HG02943 (cell line): Measurements from ENCODE around the gene TMEM150B.
A peak's percentile ranks its signal among the peaks of the same experiment; 100 is the strongest.

Experiments
- ATAC-seq: cut with Tn5 transposase; IDR thresholded peaks from one replicate; pipeline ENCODE4 v1.9.1; 2021; ENCODE audit warnings: mild to moderate bottlenecking, low read depth, moderate library complexity; ENCODE audit not compliant: unreplicated experiment

TMEM150B gene

DNA sequence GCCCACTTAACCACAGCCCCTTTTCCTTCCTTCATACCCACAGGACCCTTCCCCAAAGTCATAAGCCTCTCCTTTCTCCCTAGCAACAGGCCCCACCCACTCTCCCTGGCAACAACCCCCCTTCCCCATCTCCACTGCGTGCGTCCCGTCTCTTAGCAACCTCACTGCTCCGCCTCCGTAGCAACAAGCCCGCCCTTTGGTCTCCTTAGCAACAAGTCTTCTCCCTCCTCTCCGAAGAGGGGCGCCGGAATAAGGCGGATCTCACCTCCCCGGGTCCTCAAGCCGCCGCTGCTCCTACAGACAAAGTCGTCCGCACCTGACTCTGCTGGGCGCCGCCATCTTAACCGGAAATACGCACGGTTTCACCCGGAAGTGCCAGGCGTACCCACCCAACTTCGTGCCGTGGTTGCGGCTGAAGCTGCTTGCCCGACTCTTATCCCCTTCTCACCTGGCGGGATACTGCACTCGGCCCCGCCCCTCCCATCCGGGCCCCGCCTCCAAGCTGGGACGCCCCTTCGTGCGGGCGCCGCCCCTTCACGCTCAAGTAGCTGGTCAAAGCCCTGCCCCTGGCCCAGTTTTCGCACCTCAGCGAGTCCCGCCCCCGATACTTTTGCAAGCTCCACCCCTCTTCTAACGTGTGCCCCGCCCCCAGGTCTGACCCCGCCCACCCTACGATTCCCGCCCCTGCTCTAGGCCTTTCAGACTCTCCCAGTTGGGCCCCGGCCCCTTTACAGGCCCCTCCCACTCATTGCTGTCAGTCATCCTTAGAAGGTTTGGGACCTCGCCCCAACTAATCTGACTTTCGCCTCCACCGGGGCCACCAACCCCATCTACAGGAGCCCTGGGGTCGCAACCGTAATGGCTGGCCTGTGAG is 45.1 kb downstream of the TMEM150B start, which contains the start of gene HSPBP1:
HSPBP1 (minus strand) TSS at position 341 of the 874 bp plus-strand sequence. CDS start 502 bp downstream, outside the sequence.
- peak; percentile 87 for ATAC-seq

DNA sequence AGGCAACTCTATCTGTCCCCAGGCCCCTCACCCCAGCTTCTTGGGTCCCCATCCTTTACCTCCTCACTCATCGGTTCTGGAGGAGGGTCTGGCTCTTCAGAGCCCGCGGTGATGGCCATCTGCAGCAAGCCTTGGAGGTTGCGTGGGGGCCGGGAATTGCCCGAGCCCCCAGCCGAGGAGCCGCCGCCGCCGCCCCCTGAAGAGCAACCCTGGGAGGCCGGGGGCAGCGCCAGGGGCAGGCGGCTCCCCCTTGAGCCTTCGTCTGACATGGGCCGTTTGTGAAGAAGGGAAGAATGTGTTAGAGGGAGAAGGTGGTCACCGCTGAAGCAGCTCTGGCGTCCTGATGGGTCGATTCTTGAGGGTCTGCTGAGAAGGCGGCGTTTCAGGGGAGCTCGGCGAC is 45.8 kb downstream of the TMEM150B start:
- ATAC-seq = no peak

DNA sequence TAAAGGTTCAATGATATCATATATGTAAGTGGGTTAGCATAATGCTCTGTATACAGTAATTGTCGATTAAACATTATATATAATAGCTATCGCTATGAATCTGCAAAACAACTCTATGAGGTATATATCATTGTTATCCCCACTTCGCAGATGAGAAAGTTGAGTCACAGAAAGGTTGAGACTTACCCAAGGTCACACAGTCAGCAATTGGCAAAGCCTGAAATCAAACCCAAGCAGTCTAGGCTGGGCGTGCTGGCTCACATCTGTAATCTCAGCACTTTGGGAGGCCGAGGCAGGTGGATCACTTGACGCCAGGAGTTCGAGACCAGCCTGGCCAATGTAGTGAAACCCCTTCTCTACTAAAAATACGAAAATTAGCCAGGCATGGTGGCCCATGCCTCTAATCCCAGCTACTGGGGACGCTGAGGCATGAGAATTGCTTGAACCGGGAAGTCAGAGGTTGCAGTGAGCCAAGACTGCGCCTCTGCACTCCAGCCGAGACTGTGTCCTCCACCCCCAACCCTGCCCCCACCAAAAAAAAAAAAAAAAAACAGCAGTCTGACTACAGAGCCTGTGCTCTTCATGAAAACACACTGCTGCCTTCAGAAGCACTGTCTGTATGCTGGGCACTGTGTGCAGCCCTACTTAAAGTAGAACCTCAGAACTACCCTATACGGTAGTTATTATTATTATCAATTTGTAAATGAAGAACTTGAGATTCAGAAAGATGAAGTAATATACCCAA is 46.6 kb downstream of the TMEM150B start:
- ATAC-seq = no peak

DNA sequence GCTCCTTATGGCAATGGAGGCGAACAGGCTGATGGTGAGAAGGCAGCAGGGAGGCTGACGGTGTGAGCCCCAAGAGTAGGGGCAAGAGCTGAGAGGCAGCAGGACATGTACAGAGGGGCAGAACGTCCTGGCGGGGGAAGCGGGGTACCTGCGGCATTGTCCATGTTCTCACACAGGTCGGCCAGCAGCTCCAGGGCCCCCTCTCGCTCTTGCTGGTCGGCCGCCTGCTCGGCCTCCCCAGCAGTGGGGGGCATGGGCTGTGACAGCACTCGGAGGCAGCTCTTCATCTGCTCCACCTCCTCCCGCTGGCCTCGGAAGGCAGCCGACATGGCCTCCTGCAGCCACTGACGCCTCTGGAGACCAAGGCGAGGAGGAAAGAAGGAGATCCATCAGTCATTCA is 47.6 kb downstream of the TMEM150B start:
- no peak for ATAC-seq

DNA sequence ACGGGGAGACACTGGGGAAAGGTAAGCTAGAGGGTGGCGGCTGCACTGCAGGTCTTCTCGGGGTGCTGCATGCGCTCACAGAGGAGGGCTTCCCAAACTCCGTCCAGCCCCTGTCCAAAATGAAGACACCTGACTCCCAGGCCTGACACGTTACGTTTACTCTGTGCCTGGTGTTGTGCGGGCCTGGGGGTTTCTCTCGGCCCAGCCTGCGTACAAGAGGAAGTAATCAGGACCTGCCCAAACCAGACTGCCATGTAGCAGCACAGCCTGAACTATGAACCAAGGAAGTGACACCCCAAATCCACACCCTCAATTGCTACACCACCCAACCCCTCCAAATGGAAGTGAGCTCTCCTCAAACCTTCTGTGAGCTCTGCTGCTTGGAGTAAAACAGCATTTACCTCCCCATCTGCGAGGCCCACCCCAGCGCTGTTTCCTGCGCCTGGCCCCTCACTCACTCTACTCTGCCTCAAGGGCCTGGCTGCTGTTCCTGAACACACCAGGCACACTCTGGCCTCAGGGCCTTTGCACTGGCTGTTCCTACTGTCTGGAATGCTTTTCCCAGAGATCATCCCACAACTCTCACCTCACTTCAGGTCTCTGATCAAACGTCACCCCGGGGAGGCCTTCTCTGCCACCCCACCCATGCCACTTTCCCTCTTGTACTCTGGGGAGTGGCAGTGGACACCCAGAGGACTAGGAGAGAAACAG is 48.3 kb downstream of the TMEM150B start:
- ATAC-seq = no peak

DNA sequence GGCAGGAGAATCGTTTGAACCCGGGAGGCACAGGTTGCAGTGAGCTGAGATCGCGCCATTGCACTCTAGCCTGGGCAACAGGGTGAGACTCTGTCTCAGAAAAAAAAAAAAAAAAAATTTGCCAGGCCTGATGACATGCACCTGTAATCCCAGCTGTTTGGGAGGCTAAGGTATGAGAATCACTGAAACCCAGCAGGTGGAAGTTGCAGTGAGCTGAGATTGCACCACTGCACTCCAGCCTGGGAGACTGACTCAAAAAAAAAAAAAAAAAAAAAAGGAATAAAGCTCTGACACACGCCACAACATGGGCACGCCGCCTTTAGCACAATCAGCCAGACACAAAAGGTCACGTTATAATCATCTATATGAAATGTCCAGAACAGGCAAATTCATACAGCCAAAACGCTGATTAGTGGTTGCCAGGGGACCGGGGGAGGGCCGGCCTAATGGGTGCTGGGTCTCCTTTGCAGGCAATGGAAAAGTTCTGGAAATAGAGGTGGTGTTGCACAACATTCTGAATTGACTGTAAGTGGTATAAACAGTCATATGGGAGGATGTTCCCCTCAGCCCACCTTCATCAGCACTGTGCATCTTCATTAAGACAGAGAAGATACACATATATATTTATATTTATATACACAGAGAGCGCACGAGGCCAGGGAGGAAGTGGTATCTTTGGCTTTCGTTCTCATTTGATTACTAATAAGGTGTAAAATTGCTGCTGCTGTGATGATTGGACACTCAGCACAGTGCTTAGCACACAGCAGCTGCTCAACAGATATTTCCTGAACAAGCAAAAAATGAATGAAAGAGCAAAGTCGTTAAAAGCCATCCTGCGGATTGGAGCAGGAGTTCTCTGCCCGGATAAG is 49.1 kb downstream of the TMEM150B start:
- no peak for ATAC-seq

DNA sequence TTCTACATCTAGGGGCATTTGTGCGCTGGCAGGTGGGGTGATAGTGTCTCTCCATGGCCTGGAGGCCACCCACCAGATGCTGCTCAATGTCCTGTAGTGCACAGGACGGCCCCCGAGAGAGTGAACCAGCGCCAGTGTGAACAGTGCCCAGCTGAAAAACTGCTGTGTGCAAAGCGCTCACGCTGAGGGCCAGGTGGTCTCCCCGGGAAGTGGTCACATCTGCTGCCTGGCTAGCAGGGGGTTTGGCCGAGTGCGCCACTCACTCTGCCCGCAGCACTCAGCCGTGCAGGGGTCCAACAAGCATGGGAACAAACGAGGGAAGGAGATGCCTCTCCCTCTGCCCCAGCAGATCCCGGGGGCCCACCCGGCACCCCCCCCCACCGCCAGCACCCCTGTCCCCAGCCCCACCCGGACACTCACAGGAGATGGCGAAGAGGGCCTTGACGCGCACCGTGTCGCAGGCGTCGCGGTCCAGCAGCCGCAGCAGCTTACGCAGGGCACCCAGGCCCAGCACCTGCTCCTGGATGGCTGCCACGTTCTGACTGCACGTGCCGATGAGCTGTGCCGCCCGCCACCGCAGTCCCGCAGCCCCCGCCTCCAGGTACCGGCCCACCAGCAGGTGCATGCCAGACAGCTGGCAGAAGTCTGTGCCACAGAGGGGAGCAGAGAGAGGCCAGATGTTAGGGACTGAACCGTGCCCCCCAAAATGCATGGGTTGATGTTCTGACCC is 51.0 kb downstream of the TMEM150B start:
- no peak for ATAC-seq

DNA sequence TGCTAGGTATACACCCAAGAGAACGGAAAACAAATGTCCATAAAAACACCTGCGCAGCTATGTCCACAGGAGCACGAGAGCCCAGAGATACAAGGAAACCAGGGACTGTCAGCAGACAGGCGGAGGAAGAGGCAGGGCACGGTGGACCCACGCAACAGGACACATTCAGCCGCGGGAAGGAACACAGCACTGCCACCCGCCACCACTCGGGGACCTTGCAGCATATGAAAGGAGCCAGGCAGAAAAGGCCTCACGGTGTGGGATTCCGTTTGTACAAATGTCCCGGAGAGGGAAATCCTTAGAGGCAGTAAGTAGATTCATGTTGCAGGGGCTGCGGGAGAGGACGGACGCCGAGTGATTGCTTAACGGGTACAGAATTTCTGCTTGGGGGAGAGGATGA is 53.0 kb downstream of the TMEM150B start:
- no peak for ATAC-seq

DNA sequence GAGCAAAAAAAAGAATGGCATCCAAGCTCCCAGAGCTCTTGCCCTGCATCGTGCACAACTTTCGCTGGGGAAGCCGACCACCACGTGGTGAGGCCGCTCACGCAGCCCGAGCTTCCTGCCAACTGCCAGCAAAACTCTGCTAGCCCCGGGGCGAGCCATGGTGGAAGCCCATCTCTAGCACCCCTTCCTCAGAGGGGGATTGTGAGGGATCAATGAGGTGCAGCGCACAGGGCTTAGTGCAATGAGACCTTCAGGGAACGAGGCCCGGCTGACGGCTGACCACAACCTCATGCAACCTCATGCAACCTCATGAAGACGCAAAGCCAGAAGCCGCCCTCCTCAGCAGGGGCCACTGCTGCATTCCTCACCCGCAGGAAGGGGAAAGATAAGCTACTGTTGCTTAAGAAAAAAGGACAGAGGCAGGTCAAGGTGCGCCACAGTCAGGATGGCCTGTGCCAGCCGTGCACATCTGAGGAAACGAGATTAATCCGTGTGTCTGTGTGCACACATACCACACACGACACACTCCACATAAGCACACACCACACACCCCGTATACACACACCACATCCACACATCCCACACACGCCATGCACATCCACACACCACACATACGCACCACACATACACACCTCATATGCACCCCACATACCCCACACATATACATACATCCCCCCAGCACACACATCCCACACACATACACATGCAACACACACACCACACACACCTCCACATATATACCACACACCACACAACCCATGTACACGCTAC is 54.8 kb downstream of the TMEM150B start:
- ATAC-seq = no peak

DNA sequence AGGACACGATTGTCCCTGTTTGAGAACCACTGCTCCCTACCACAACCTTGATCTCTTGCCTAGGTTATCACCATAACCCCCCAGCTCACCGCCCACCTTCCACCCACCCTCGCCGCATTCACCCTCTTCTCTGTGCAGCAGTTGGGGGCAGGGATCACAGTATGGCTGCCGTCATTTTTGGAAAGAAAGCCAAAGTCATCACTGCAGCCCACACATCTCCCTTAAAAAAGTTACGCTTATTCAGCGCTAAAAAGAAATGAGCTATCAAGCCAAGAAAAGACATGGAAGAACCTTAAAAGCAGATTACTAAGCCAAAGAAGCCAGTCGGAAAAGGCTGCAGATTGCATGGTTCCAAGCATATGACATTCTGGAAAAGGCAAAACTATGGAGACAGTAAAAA is 55.8 kb downstream of the TMEM150B start:
- no peak for ATAC-seq

DNA sequence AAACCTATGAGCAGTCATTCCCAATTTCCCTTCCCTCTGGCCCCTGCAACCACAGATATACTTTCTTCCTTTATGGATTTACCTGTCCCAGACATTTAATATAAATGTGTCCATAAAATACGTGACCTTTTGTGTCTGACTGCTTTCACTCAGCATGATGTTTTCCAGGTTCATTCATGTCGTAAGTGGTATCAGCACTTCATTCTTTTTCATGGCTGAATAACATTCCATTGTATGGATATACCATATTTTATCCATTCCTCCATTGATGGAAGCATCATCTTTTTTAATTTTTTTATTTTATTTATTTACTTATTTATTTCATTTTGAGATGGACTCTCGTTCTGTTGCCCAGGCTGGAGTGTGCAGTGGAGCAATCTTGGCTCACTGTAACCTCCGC is 58.3 kb downstream of the TMEM150B start:
- ATAC-seq = no peak

DNA sequence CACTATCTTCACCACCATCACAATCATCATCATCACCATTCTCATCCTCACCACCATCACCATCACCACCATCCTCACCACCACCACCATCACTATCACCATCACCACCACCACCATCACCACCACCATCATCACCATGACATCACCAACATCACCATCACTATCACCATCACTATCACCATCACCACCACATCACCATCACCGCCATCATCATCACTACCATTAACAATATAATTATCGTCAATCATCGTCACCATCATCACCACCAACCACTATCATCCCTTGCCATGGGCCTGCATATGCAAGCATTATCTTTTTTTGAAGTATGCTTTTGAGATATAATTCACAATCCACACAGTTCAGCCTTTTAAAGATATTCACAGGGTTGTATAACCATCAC is 58.7 kb downstream of the TMEM150B start:
- no peak for ATAC-seq

DNA sequence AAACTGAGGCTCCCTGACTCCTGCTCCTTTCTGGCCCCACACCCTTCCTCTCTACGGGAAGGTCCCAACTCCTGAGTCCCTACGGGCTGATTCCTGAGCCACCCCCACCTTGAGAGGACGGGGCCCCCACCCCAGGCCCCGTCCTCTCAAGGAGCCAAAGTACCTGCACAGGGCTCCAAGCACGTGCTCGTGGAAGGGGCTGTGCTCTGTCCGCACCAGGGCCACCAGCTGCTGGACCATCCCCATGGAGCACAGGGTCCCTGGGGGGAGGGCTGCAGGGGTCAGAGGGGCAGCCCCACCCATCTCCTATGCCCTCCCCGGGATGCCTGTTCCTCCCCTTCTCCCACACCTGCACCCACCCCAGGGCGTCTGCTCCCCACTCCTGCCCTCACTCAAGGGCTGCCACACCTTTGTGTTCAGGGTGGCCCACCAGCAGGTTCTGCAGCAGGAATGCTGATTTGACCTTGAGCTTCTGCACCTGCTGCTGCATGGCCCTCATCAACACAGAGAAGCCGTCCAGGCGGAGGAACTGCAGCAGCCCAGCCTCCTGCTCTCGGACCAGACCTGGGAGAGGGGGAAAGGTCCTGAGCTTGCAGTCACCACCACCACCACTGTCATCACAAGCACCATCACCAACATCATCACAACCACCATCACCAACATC is 59.3 kb downstream of the TMEM150B start:
- no peak for ATAC-seq

DNA sequence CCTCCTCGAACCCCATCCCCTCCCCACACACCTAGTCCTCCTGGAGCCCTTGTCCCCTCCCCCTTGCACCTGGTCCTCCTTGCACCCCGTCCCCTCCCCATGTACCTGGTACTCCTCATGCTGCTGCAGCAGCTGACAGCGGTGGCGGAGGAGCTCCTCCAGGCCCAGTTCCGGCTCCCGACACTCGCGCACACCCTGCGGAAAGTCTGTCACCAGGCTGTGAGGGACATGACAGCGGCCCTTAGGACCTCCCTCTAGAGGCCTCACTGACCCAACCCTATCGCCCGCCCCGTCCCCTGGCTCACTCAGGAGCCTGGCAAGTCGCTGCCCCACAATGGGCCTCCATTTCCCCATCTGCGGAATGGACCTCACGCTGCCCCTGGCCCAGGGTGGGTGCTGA is 60.0 kb downstream of the TMEM150B start:
- ATAC-seq = no peak

DNA sequence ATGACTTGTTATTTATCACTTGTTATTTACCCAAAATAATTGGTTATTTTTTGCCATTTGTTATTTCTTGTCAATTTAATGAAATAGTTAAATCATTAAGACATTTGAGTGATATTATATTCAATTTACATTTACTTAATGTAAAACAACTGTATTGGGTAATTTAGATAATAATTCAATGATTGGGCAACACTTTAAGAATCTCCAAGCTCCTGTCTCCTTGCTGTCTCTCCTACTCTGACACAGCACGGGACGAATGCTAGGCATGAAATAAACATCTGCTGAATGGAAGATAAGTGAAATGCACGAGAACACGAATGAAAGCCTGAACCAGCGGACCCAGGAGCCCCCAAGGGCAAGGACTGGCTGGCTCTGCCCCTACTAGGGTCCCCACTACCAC is 60.6 kb downstream of the TMEM150B start:
- ATAC-seq = no peak
